ENCODE measurements around the gene MAP2K4.

MAP2K4 gene

GRCh38 chr17:12020642-12021622, at the start of gene MAP2K4:
TSS of gene MAP2K4 (plus strand) at chr17:12020877. CDS start at chr17:12020887, 10 bp downstream.
- no peak for TF ChIP-seq GATA2 (IDR thresholded peaks at IDR 0.05; ENCODE audit: low read depth, low read length)
- TF ChIP-seq GATA3 (IDR thresholded peaks at IDR 0.05; ENCODE audit: low read depth, low read length), result no peak

GRCh38 chr17:11979795-11980194, 40.9 kb upstream of the MAP2K4 start:
- TF ChIP-seq GATA3 (IDR thresholded peaks at IDR 0.05; ENCODE audit: low read depth, low read length), result no peak
- TF ChIP-seq GATA2 (IDR thresholded peaks at IDR 0.05; ENCODE audit: low read depth, low read length), result no peak

- TF ChIP-seq GATA2 (IDR thresholded peaks at IDR 0.05; ENCODE audit: low read depth, low read length) (no peak), GATA3 (IDR thresholded peaks at IDR 0.05; ENCODE audit: low read depth, low read length) (no peak)
Observed at GRCh38 chr17:11980813-11981212, 39.9 kb upstream of the MAP2K4 start.

GRCh38 chr17:11981862-11982261, 38.8 kb upstream of the MAP2K4 start:
- TF ChIP-seq GATA2 (IDR thresholded peaks at IDR 0.05; ENCODE audit: low read depth, low read length) (no peak), GATA3 (IDR thresholded peaks at IDR 0.05; ENCODE audit: low read depth, low read length) (no peak)

GRCh38 chr17:11986179-11986941, 34.3 kb upstream of the MAP2K4 start:
- no peak for TF ChIP-seq GATA2 (IDR thresholded peaks at IDR 0.05; ENCODE audit: low read depth, low read length)
- no peak for TF ChIP-seq GATA3 (IDR thresholded peaks at IDR 0.05; ENCODE audit: low read depth, low read length)

- no peak for TF ChIP-seq GATA3 (IDR thresholded peaks at IDR 0.05; ENCODE audit: low read depth, low read length)
- TF ChIP-seq GATA2 (IDR thresholded peaks at IDR 0.05; ENCODE audit: low read depth, low read length), result no peak
Observed at GRCh38 chr17:11986942-11987329, 33.7 kb upstream of the MAP2K4 start.

GRCh38 chr17:11990363-11990983, 30.2 kb upstream of the MAP2K4 start:
- TF ChIP-seq GATA3 (IDR thresholded peaks at IDR 0.05; ENCODE audit: low read depth, low read length) (no peak), GATA2 (IDR thresholded peaks at IDR 0.05; ENCODE audit: low read depth, low read length) (no peak)

- TF ChIP-seq GATA2 (IDR thresholded peaks at IDR 0.05; ENCODE audit: low read depth, low read length) (no peak), GATA3 (IDR thresholded peaks at IDR 0.05; ENCODE audit: low read depth, low read length) (no peak)
Observed at GRCh38 chr17:11991461-11991860, 29.2 kb upstream of the MAP2K4 start.

GRCh38 chr17:11996722-11997146, 23.9 kb upstream of the MAP2K4 start:
- TF ChIP-seq GATA2 (IDR thresholded peaks at IDR 0.05; ENCODE audit: low read depth, low read length), result no peak
- TF ChIP-seq GATA3 (IDR thresholded peaks at IDR 0.05; ENCODE audit: low read depth, low read length), result no peak

- TF ChIP-seq GATA2 (IDR thresholded peaks at IDR 0.05; ENCODE audit: low read depth, low read length), result no peak
- TF ChIP-seq GATA3 (IDR thresholded peaks at IDR 0.05; ENCODE audit: low read depth, low read length), result no peak
Observed at GRCh38 chr17:11997147-11997971, 23.3 kb upstream of the MAP2K4 start, which contains the start of gene ZNF18. TSS of gene ZNF18 (minus strand) at chr17:11997475. CDS start at chr17:11992829, 4,646 bp downstream.

GRCh38 chr17:11997972-11998233, 22.8 kb upstream of the MAP2K4 start:
- no peak for TF ChIP-seq GATA2 (IDR thresholded peaks at IDR 0.05; ENCODE audit: low read depth, low read length)
- TF ChIP-seq GATA3 (IDR thresholded peaks at IDR 0.05; ENCODE audit: low read depth, low read length), result no peak

- no peak for TF ChIP-seq GATA3 (IDR thresholded peaks at IDR 0.05; ENCODE audit: low read depth, low read length)
- TF ChIP-seq GATA2 (IDR thresholded peaks at IDR 0.05; ENCODE audit: low read depth, low read length), result no peak
Observed at GRCh38 chr17:11999696-12000095, 21.0 kb upstream of the MAP2K4 start.

GRCh38 chr17:12007466-12007865, 13.2 kb upstream of the MAP2K4 start:
- TF ChIP-seq GATA2 (IDR thresholded peaks at IDR 0.05; ENCODE audit: low read depth, low read length) (no peak), GATA3 (IDR thresholded peaks at IDR 0.05; ENCODE audit: low read depth, low read length) (no peak)

All from SH-SY5Y (cell line).